GM23338 (cell line): ENCODE results near the gene KRT3.

Experiments
- EZH2 ChIP-seq: fragments of 200-600 bp; sonication (generic); IDR thresholded peaks from one replicate; pipeline ENCODE4 v1.8.0; 2017; ENCODE audit warnings: antibody characterized with exemption, mild to moderate bottlenecking, low read depth; ENCODE audit not compliant: unreplicated experiment
- EZH2phosphoT487 ChIP-seq: fragments of 200-600 bp; sonication (generic); IDR thresholded peaks from one replicate; pipeline ENCODE4 v1.8.1; 2018; ENCODE audit warnings: antibody characterized with exemption; ENCODE audit not compliant: unreplicated experiment
- NANOG ChIP-seq: IDR thresholded peaks from 2 replicates; pipeline ENCODE4 v1.6.1; 2016; ENCODE audit warnings: antibody characterized with exemption, borderline replicate concordance
- POLR2AphosphoS5 ChIP-seq: IDR thresholded peaks from 2 replicates; pipeline ENCODE4 v1.6.1; 2016; ENCODE audit warnings: antibody characterized with exemption, low read depth
- ZNF331 ChIP-seq: fragments of 250-450 bp; sonication (Bioruptor Pico); IDR thresholded peaks from 2 replicates; pipeline ENCODE4 v1.5.0; 2020; ENCODE audit warnings: low read depth, mild to moderate bottlenecking, moderate library complexity
- ZNF462 ChIP-seq: fragments of 250-450 bp; sonication (Bioruptor Pico); IDR thresholded peaks from 2 replicates; pipeline ENCODE4 v1.5.0; 2020; ENCODE audit warnings: mild to moderate bottlenecking, moderate library complexity
- TF ChIP-seq, protein P1 (sequence below), 2 experiments: fragments of 200-600 bp in 1 of 2; sonication (generic) in 1 of 2; conservative IDR thresholded peaks; 2 replicates each; pipeline versions ENCODE4 v1.5.1 to v1.6.1; 2016 to 2017; ENCODE audit warnings: antibody characterized with exemption in 2 of 2, low read depth in 2 of 2, mild to moderate bottlenecking in 2 of 2, moderate library complexity in 1 of 2
- TF ChIP-seq, protein P2 (sequence below): IDR thresholded peaks from 2 replicates; pipeline ENCODE4 v1.6.1; 2016; ENCODE audit warnings: antibody characterized with exemption

- TF ChIP-seq, protein P1, sequence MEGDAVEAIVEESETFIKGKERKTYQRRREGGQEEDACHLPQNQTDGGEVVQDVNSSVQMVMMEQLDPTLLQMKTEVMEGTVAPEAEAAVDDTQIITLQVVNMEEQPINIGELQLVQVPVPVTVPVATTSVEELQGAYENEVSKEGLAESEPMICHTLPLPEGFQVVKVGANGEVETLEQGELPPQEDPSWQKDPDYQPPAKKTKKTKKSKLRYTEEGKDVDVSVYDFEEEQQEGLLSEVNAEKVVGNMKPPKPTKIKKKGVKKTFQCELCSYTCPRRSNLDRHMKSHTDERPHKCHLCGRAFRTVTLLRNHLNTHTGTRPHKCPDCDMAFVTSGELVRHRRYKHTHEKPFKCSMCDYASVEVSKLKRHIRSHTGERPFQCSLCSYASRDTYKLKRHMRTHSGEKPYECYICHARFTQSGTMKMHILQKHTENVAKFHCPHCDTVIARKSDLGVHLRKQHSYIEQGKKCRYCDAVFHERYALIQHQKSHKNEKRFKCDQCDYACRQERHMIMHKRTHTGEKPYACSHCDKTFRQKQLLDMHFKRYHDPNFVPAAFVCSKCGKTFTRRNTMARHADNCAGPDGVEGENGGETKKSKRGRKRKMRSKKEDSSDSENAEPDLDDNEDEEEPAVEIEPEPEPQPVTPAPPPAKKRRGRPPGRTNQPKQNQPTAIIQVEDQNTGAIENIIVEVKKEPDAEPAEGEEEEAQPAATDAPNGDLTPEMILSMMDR (conservative IDR thresholded peaks at IDR 0.05; ENCODE audit: low read depth in 2 of 2), result no peak
- TF ChIP-seq EZH2 (no peak), ZNF331 (CRISPR knock-in tag) (no peak), EZH2phosphoT487 (no peak), POLR2AphosphoS5 (no peak), ZNF462 (no peak), NANOG (no peak)
- TF ChIP-seq, protein P2, sequence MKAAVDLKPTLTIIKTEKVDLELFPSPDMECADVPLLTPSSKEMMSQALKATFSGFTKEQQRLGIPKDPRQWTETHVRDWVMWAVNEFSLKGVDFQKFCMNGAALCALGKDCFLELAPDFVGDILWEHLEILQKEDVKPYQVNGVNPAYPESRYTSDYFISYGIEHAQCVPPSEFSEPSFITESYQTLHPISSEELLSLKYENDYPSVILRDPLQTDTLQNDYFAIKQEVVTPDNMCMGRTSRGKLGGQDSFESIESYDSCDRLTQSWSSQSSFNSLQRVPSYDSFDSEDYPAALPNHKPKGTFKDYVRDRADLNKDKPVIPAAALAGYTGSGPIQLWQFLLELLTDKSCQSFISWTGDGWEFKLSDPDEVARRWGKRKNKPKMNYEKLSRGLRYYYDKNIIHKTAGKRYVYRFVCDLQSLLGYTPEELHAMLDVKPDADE, result no peak
Observed at GRCh38 chr12:52801773-52802172, 5.9 kb upstream of the KRT3 start.
